ENCODE results near the gene GREM2. TPM values are rescaled to one million over a fixed set of nuclear protein-coding genes. Genes with fewer than 3 reads are reported as not detected.

Gene GREM2
- total RNA-seq, 2 donors from 2014 or later, result 7.8 to 10.9 TPM

- Mint-ChIP-seq H3K27ac (no peak overlapping the region), H3K36me3 (ENCODE audit: low read depth) (peaks cover 32% of the 10 kb centered on the region), H3K9me3 (no peaks in the 10 kb centered on the region), H3K4me1 (peaks cover 27% of the 10 kb centered on the region), H3K27me3 (ENCODE audit: insufficient read depth) (no peaks in the 10 kb centered on the region), H3K4me3 (no peak overlapping the region)
- Histone ChIP-seq H3K4me3 (ENCODE audit: low read length) (no peak overlapping the region), H3K27me3 (ENCODE audit: control insufficient read depth, insufficient read depth, low read length, poor library complexity, severe bottlenecking) (no peaks in the 10 kb centered on the region), H3K27ac (ENCODE audit: low read depth, low read length) (peak overlapping the region; percentile 72), H3K36me3 (ENCODE audit: control insufficient read depth, insufficient read depth, low read length) (peaks cover 58% of the 10 kb centered on the region), H3K9ac (ENCODE audit: extremely low read depth, low read length, poor library complexity, severe bottlenecking) (no peak overlapping the region), H3K9me3 (ENCODE audit: control insufficient read depth, low read length) (no peaks in the 10 kb centered on the region), H3K4me1 (ENCODE audit: control insufficient read depth, insufficient read depth, low read length) (peaks cover 12% of the 10 kb centered on the region)
- no peak for TF ChIP-seq CTCF (conservative IDR thresholded peaks at IDR 0.05)
- WGBS, 2 experiments (ENCODE audit: insufficient coverage in 1 of 2, insufficient read length in 1 of 2), result 78 to 93% methylated on average over 2 to 3 of the region's 3 CpGs
- DNase-seq, result no peak
Measured at GRCh38 chr1:240598216-240599001, 13.5 kb downstream of the GREM2 start.

- Histone ChIP-seq H3K36me3 (ENCODE audit: control insufficient read depth, insufficient read depth, low read length) (peaks cover 62% of the 10 kb centered on the region), H3K27ac (ENCODE audit: low read depth, low read length) (peak overlapping the region; percentile 72), H3K4me3 (ENCODE audit: low read length) (no peak overlapping the region), H3K27me3 (ENCODE audit: control insufficient read depth, insufficient read depth, low read length, poor library complexity, severe bottlenecking) (no peaks in the 10 kb centered on the region), H3K4me1 (ENCODE audit: control insufficient read depth, insufficient read depth, low read length) (peaks cover 12% of the 10 kb centered on the region), H3K9ac (ENCODE audit: extremely low read depth, low read length, poor library complexity, severe bottlenecking) (peak overlapping the region; percentile 14), H3K9me3 (ENCODE audit: control insufficient read depth, low read length) (no peaks in the 10 kb centered on the region)
- Mint-ChIP-seq H3K4me3 (no peak overlapping the region), H3K9me3 (no peaks in the 10 kb centered on the region), H3K27ac (peak overlapping the region; percentile 61), H3K27me3 (ENCODE audit: insufficient read depth) (no peaks in the 10 kb centered on the region), H3K4me1 (peaks cover 27% of the 10 kb centered on the region), H3K36me3 (ENCODE audit: low read depth) (peaks cover 34% of the 10 kb centered on the region)
- no peak for DNase-seq
- TF ChIP-seq CTCF (conservative IDR thresholded peaks at IDR 0.05), result no peak
- 84 to 87% methylated on average over 8 to 11 of the region's 12 CpGs for WGBS, 2 experiments (ENCODE audit: insufficient coverage in 1 of 2, insufficient read length in 1 of 2)
Measured at GRCh38 chr1:240597153-240597745, 14.7 kb downstream of the GREM2 start.

- no peak overlapping the region for H3K27ac ChIP-seq (ENCODE audit: low read depth, low read length)
- no peak overlapping the region for H3K9ac ChIP-seq (ENCODE audit: extremely low read depth, low read length, poor library complexity, severe bottlenecking)
- no peak overlapping the region for H3K4me3 ChIP-seq (ENCODE audit: low read length)
- no peaks in the 10 kb centered on the region for H3K27me3 ChIP-seq (ENCODE audit: control insufficient read depth, insufficient read depth, low read length, poor library complexity, severe bottlenecking)
- Mint-ChIP-seq H3K27ac (no peak overlapping the region), H3K4me3 (no peak overlapping the region), H3K36me3 (ENCODE audit: low read depth) (peaks cover 35% of the 10 kb centered on the region), H3K9me3 (no peaks in the 10 kb centered on the region), H3K4me1 (peaks cover 27% of the 10 kb centered on the region), H3K27me3 (ENCODE audit: insufficient read depth) (no peaks in the 10 kb centered on the region)
- H3K36me3 ChIP-seq (ENCODE audit: control insufficient read depth, insufficient read depth, low read length), result peaks cover 65% of the 10 kb centered on the region
- peaks cover 12% of the 10 kb centered on the region for H3K4me1 ChIP-seq (ENCODE audit: control insufficient read depth, insufficient read depth, low read length)
- DNase-seq, result no peak
- WGBS, 2 experiments (ENCODE audit: insufficient coverage in 1 of 2, insufficient read length in 1 of 2), result 96% methylated on average over 2 of the region's 2 CpGs; no CpG with 5 or more reads in 1 of the 2 experiments
- no peaks in the 10 kb centered on the region for H3K9me3 ChIP-seq (ENCODE audit: control insufficient read depth, low read length)
- TF ChIP-seq CTCF (conservative IDR thresholded peaks at IDR 0.05), result no peak
Measured at GRCh38 chr1:240595476-240595875, 16.5 kb downstream of the GREM2 start.
